ENCODE measurements around the gene AFDN.

Gene AFDN

DNA sequence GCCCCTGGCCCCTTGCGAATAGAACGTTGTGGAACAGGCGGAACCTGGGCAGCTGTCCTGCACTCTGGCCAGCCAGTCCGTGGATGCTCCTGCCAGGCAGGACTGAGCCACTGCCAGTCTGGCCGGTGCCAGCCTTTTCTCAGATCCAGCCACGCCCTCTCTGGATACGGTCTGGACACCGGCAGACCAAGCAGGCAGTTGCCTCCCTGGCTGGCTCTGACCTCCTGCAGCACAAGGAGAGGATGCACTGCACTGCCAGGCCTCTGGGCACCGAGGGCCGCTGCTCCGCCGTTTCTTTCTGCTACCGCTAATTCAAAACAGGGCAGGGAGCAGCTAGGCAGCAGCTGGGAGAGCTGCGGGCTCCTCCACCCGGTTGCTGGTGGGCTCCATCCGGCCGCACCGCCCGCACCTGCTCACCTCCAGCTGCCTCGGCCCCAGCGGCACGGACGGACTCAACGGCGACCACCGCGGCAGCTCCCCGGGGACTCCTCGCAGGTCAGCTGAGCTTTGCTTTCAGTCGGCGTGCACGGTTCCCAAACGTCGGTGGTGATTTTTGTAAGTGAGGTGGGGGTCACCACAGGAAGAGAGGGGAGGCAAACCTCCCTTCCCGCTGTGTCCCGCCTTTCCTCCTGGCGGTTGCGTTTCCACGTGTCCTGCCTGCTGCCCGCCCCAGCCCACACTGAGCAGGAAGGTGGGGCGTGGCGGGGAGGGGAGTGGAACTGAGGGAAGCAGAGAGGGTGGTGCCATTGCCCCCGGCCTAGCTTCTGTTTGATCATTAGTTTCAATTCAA lies 30.3 kb upstream of the AFDN start:
- no peak for DNase-seq

DNA sequence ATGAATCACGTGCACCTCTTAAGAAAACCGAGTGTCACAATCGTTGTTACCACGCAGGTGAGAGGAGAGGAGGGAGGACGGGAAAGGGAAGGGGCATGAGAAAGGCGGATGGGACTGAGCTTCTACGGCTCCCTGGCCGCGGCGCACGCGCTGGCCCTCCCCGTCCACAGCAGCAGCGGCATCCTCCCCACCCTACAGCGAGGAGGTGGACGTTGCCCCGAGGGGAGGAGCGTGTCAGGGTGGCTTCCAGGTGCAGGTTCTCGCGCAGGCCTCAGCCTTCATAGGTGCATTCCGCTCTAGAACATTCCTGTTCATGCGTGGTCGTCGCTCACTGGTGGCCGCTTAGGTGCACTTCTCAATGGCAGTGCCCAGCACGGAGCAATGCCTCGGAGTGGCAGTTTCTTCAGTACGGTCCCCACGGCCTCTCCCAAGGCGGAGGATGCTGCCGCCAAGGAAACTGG lies 29.7 kb upstream of the AFDN start:
- no peak for DNase-seq

DNA sequence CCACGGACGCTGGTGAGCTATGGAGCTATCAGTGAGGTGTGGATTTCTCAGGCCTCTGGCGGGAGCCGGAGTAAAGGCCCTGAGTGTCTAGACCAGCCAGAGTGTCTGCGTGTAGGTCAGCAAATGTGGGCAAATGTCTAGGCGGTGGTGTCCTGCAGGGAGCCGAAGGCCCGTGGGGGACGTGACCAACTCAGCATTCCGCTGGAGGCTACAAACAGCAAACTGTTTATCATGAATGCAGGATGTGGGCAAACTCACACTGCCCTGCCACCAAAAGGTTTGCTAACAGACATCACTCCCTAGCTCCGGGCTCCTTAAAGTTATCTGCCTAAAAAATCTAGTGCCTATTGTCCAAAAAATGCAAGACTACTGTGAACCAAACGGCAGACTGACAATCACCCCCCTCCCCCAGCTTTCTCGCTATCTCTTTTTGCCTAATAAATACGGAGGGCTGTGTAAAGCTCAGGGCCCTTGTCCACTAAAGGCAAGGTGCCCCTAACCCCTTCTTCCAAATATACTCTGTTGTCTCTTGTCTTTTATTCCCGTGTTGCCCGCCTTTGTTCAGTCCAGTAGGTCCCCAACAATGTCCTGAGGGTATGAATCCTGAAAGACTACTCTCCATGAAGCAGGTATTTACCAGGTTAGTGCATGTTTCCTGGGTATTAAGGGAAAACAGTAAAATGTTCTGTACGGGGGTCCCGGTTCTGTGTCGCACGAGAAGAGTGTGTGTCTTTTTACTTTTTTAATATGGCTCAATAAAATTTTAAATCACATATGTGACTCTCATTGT lies 29.0 kb upstream of the AFDN start:
- no peak for DNase-seq

DNA sequence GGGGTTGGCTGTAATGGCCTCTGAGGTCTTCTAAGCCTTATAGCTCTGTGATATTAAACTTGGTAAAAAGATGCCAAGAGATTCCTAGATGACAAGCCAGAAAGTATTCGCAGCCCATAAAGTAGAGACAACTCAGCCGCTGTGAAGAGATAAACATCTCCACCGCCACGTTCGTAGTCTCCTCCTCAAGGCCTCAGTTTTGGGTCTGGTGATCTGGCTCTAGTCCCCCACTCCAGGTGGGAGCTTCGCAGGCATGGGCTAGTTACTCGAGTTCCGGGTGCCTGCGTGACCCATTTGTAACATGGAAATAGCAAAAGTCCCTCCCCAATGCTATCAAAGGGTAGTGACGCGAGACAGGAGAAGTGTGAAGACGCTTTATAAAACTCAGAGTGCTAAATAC lies 28.3 kb upstream of the AFDN start:
- no peak for DNase-seq

DNA sequence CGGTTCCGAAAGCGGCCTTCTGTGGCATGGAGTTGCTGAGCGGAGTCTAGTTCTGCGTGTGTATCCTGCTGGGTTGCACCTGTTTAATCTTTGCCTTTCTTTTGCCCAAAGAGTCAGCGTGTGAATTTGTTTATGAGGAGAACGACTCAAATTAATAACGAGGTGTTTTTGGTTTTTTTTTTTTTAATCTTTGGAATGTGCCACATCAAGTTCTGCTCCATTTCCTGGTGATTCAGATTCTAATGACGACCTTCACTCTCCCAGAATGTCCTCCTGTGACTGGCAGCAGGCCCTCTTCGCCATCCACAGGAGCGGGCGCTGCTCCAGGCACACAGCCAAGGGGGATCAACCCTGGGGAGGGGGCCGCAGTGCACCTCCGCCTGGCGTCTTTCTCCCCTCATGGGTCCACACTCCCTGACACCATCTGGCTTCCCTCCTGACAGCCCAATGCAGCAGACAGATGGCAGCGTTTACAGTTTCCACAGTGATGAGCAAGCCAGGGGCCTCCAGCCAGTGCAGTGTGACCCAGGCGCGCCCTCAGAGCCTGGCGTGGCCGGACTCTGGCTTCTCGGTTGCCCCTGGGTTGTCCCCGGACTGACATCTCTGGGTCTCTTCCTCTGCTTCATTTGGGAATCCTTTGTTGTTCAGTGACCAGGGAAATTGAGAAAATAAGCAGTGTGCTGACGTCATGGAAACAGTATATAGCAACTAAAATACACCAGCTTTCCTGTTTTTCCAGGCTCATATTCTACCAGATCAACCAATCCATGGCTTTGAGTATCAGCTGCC lies 27.5 kb upstream of the AFDN start:
- no peak for DNase-seq

DNA sequence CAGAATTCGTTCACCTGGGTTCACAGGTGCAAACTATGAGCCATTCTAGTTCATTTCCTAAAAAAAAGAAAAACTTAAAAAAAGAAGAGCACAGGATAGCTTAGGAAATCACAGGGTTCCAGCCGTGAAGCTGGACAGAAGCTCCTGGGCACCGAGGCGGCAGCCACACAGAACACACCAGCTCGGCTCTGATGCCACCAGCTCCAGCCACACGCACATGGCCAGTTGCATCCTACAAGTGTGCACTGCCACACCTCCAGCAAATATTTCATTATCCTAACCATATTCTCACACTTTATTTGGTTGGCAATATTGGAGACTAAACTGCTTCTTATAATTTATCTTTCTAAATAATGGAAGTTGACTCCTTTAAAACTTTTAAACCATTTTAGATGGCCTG lies 26.2 kb upstream of the AFDN start:
- DNase-seq: no peak

DNA sequence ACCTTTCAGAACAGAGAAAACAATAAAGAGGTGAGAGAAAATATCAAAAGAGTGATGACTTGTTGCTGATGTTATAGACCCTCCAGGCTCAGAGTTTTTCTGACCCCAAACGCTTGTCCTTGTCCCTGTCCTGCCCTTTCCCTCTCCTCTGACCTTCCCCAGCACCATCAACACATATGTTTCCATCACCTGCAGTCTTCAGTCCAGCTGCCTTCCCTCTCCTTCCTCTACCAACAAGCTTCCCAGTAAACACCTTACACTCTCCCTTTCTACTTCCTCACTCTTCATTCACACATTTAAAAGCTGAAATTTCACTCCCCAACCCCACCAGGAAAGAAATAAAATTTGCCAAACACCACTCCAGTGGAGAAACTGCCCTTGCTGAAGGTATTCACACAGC lies 25.4 kb upstream of the AFDN start:
- no peak for DNase-seq

DNA sequence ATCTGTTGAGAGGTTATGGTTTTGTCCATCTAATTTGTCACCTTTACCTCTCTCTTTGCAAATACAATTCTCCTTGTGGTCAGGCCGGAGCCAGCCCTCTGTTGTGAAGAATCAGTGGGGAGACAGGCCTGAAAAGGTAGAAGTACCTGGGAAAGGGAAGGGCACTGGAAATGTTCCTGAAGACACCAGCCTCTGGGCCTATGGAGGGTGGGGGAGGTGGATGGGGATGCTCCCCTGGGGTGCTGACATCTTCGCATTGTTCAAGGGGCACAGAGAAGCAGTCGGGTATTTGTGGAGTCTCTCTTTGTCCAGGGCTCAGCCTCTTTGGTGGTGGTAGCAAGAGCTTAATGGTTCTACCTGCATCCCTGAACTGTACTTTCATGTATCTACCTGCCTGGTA lies 24.4 kb upstream of the AFDN start:
- no peak for DNase-seq

DNA sequence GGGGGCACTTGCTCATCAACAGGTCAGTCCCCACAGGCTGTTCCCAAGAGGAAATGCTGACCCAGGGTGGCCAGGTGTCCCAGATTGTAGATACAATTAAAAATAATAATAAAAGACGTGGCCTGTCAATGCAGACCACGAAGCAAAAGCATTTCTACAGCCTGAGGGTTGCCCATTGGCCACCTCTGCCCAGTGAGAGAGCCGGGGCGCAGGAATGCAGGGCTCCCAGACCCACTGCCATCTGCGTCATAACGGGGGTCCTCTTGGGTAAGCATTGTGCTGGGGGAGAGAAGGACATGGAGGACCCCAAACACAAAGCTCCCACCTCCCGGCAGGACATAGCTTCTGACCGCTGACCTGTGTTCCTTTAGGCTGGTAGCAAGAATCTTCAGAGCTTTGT lies 22.9 kb upstream of the AFDN start:
- no peak for DNase-seq

DNA sequence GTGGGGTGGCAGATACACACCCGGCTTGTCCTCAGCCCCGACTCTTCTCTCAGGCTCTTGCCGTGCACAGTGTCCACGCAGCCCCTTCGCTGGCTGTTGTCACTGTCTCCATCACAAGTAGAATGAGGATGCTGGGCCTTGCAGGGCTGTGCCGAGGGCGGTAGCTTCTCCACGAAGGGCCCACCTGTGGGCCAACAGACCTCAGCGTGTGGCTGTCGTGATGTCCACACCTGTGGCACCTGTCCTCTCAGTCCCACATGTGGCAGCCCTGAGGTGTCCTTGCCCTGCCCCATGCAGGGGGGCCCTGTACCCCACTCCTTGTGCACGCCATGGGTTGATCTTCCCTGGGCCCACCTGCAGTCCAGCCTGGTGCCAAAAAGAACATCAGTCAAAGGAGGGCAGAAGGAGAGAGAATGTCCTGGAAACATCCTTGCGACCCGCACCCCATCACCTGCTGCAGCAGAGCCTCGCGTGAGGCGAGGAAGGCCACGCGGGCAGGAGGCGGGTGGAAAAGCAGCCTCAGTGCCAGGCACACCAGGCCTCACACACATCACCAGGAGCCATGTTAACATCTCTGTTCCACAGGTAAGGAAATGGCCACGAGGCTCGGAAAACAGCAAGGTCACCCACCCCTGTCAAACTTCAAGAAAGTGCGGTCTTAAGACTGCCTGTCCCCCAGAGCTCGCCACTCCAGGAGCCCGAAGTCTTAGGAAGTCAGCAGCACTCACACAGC lies 22.3 kb upstream of the AFDN start:
- DNase-seq: no peak

DNA sequence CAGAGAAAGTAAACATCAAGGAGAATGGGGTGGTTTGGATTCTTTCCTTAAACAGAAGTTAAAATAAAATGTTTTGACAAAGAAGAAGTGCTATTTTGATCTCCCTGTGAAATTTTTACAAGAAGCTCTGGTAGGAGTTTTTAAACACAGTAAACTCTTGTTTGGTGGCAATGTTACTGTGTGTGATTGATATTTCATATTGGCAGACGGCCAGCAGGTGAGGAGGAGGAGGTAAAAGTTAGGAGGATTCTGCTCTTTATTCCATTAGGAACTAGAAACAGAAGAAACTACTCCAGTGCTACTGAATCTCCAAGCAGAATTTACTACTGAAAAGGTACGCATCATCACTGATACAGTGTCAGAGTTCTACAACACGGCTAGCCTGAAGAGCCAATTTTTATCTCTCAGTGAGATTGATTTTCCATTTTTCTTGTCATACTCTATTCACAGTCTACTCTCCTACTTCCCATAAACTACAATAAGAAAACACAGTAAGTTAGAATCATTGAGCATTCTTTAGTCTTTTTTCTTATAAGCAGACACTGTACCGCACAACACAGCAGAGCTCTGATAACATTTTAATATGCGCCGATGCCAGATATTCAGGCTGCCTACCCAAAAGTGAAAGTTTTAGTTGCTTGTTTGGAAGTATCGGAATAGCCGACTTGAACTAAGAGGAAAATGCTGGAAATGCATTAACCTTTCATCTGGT lies 21.2 kb upstream of the AFDN start:
- DNase-seq: no peak

DNA sequence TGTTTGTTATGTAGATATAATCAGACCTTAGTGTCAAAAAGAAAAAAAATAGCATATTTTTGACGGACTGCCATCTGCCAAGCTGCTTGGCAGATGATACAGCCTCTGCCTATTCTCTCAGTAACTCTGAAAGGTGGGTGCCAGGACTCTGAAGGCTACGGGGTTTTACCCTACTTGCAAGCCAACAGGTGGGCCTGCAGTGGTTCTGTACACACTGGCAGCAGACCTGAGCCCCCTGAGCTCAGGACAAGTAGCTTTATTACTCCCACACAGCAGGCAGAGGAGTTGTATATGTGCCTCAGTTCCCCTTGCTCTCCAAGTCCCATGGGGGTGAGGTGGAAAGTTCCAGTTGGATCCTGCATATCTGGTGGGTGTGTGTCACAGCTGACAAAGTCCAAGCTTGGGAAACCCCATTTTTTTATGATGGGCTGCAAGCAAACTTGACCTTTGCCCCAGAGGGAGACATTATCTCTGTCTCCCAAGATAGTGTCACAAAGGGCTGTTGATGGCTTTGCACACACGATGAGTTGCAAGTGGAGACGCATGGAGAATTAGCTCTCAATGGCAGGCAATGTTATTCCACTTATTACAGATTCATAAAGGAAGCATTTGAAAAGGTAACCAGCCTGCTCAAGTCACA lies 20.5 kb upstream of the AFDN start:
- DNase-seq: no peak

DNA sequence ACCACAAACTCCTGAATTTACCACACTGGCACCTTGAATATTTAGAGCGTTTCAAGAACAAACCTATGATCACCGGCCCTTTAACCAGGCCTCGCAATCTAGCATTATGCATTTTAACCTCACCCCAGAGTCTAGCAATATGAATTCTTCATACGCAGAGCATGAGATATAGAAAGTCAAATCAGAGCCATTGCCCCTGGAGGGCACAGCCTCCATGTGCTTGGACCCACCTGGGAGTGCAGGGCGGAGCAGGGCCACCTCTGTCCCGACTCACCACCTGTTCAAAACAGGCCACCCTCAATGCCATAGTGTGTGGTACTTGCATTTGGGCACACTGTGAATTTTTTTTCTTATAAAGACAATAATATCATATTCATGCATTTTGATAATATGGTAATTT lies 19.5 kb upstream of the AFDN start:
- no peak for DNase-seq

DNA sequence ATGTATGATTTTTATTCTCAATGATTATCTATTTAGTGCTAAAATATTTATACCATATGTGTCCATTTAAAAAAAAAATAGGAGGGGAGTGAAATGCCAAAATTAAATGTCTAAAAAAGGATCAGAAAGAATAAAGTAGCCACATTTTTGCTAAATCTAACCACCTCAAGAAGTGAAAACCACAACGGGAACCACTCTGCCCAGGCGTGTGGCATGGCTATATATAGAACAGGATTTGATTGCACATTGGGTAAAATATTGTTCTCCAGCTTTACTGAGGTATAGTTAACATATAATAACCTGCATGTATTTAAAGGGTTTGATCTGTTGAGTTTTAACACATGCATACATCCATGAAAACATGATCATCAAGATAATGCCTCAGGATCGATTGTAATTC lies 19.0 kb upstream of the AFDN start:
- DNase-seq: no peak

DNA sequence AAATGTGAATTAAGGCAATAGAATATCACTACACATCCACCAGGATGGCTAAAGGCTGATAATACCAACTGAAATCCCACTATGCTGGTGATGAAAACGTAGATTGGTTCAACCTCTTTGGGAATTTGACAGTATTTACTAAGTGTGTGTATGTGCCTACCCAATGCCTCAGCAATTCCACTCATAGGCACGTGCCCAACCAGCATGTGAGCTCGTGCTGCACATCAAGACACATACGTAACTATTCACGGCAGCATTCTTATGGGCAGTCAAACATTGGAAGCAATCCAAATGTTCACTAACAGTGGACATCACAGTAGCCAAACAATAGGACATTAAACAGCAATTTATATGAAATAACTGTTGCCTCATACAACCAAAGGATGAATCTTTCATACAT lies 15.7 kb upstream of the AFDN start:
- no peak for DNase-seq

DNA sequence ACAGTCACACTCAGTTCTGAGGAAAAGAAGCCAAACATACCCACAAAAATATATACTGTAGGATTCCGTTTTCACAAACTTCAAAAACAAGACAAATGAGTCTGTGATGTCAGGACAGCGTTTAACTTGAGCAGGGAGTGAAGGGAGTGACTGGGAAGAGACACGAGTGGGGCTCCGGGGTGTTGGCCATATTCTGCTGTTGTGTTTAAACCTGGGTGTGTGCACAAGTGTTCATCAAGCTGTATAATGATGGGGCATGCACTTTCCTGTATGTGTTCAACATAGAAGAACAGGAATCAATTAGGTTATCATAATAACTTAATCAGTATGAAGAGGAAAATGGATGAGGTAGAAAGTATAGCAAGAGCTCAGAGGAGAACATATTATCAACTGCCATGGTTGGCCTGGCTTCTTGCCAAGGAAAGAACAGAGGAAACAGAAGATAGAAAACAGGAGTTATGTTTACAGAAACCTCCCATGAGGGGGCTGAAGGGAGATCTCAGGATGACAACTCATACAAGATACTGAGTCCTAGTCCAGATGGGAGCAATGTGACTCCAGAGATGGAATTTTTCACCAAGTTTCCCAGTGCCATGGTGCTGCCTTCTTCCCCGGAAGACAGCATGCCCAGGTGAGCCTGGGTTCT lies 15.1 kb upstream of the AFDN start:
- DNase-seq: no peak

DNA sequence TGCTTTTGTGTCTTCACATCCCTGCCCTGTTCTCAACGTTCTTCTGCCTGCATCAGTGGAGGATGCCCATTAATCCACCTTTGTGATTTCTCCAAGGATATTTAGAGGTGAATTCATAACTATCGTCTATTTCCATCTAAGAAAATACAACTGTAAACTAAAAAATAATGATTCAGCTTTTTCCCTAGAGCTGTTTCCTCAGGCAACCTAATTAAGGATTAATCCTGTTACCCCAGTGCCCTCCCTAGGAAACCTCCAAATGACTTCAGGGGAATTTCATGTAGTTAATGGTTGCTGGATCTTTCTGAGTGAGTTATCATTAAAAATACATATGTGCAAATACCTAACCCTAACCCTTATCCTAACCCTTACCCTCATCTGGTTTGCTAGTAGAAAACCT lies 14.6 kb upstream of the AFDN start:
- DNase-seq: no peak

DNA sequence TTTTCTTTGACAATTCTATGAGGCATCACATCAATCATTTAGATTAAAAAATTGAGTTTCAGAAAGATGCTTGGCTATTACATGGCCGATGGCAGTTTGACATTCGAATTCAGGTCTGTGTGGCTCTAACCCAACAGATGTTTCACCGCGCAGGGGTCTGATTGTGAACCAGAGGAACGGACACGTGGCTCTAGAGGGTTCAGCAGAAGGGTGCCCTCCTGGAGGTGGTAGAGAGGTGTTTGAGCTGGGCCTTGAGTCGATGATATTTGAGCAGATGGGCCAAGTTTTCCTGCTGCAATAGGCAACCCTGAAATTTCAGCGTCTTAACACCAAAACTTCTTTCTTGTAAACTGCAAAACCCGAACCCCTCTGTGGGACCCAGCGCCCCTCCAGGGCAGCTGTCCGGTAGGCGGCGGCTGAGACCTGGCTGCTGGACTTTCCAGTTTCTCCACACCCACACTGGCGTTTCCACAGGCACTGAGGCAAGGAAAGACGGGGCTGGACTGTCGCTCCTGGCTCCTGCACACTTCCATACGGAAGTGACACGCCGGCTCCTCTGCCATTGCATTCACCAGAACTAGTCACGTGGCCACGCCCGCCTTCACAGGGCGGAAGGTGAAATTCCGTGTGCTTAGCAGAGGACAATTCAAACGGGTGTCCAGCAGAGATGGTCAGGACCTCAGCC lies 11.3 kb upstream of the AFDN start:
- no peak for DNase-seq

DNA sequence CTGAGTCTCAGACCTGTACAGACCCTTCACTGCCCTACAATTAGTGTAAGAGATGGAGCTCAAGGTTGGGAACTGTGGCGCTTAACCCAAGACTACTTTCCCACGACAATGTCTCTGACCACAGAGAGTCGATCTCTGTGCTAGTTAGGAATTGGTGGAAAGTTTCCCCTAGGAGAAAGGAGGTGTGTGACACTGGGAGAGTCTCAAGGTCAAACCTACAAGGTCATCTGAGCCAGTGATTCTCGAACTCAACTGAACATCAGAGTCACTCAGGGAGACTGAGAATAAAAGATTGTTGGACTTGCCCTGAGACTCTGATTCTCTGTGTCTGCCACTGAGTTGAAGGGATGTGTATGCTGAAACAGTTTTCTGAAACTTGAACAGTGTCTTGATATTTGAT lies 9.7 kb upstream of the AFDN start:
- no peak for DNase-seq

DNA sequence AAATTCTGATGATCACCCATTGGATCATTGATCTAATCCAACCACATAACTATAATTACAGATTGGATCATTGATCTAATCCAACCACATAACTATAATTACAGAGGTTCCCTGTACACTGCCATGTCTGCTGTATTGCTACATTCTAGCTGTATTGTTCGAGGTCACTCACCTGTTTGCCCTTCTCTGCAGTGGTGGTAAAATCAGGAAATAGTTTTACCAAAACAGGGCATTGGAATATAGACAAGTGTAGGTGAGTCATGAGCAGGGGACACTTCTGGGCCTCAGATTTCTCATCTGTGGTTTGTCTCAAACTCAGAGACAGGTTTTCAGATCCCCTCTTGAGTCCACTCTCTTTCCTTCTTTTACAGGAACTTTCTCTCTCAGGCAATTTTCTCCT lies 9.0 kb upstream of the AFDN start:
- no peak for DNase-seq

DNA sequence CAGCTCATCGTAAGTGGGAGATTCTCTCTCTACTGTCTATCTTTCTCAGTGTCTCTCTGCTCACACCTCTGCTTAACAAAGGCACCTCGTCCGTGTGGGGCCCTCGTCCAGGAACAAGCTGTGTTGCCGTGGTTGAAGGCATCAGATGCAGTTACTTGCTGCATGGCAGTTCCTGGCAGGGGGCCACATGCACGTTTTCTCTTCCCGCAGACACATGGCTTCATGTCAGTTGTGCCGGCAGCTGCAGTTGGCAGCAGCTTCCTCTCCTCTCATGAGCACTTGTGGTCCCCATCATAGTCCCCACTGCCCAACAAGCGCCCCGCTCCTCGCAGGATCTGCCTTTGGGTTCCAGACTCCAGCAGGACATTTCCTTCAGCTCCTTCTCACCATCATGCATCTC lies 7.1 kb upstream of the AFDN start:
- DNase-seq: no peak
